HL-60/S4 treated with retinoic acid at 250 ng/mL for 4 days and 3 days (cell line): ENCODE results near the gene PCBP3.

Source experiments
- in situ Hi-C: fragments of 300-500 bp; cut with MboI; formaldehyde crosslinking; loops from 2 replicates; pipeline ENCODE4 v1.7.0; 2022; ENCODE audit warnings: low sequenced_read_pairs

PCBP3 gene

DNA sequence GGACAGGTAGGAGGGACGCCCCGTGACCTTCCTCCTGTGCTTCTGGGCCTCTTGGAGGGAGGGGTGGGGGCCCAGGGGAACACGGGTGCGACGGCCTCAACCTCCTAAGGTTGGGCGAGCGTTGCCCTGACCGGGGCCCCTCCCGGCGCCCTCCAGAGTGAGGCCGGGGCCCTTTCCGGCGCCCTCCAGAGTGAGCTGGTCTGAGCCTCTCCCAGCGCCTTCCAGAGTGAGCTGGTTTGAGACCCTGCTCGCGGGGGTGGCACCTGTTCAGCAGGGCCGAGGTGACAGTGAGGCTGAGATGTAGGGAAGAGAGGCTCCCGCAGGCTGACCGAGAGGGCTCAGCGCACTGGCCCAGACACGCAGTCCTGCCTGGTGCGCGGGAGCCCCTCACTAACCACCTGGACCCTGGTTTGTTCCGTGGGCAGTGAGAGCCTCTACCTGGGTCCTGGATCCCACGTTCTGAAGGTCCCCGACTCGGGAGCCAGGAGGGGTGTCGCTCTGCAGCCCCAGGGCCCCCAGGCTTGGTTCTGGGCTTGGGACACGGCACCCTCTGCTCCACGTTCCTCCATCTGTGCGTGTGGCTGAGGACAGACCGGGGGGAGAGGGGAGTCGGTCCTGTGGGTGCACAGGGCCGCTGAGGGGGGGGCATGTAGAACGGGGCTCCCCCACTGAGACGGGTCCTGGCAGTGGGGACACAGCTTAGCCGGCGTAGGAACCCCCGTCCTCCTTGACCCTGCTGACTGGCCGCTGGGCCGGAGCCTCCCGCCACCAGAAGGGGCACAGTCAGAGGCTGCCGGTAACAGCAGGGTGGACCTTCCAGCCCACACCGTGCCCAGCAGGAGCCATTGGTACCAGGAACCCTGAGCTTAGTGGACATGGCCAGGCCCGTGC is 339.5 kb downstream of the PCBP3 start:
- in situ Hi-C loops: no loop called here

DNA sequence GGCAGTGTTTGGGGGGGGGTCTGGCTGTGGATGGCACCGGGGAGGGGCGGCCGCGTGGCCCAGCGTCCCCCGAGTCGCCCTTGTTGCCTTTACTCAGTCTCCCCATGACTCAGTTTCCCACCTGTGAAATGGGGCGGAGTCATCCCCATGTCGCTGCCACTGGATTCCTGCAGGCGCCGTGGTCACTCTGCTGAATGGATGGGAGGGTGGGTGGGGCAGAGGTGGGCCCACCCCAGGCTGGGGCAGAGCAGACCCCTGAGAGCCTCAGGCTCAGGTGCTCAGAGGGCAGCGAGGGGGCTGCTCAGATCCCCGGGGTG is 340.1 kb downstream of the PCBP3 start:
- in situ Hi-C loops: no loop called here

DNA sequence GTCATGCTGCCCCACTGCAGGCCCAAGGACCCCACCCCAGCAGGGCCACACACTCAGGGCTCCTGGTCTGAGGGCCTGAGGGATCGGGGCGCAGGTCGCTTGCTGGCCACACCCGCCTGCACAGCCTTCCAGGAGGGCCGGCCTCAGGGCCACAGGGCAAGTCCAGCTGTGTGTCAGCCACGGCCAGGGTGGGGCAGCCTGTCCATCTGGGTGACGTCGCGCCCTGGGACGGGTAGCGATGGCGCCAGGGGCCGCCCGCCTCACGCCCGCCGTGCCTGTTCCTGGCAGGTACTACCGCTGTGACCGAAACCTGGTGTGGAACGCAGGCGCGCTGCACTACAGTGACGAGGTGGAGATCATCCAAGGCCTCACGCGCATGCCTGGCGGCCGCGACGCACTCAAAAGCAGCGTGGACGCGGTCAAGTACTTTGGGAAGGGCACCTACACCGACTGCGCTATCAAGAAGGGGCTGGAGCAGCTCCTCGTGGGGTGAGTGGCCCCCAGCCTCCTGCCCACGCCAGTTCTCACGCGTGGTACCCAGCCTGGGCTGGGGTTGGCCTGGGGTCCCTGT is 340.5 kb downstream of the PCBP3 start:
- in situ Hi-C loops: no loop called here

DNA sequence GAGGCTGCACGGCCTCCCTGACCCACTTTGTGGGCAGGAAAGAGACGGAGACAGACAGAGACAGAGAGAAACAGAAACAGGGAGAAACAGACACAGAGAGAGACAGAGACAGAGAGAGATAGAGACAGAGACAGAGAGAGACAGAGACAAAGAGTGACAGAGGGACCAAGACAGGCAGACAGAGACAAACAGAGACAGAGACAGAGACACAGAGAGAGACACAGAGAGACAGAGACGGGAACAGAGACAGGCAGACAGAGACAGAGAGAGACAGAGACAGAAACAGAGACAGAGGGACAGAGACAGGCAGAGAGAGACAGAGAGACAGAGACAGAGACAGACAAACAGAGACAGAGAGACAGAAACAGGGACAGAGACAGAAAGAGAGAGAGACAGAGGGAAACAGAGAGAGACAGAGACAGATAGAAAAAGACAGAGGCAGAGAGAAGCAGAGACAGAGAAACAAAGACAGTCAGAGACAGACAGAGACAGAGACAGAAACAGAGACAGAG is 341.1 kb downstream of the PCBP3 start:
- in situ Hi-C loops: no loop called here

DNA sequence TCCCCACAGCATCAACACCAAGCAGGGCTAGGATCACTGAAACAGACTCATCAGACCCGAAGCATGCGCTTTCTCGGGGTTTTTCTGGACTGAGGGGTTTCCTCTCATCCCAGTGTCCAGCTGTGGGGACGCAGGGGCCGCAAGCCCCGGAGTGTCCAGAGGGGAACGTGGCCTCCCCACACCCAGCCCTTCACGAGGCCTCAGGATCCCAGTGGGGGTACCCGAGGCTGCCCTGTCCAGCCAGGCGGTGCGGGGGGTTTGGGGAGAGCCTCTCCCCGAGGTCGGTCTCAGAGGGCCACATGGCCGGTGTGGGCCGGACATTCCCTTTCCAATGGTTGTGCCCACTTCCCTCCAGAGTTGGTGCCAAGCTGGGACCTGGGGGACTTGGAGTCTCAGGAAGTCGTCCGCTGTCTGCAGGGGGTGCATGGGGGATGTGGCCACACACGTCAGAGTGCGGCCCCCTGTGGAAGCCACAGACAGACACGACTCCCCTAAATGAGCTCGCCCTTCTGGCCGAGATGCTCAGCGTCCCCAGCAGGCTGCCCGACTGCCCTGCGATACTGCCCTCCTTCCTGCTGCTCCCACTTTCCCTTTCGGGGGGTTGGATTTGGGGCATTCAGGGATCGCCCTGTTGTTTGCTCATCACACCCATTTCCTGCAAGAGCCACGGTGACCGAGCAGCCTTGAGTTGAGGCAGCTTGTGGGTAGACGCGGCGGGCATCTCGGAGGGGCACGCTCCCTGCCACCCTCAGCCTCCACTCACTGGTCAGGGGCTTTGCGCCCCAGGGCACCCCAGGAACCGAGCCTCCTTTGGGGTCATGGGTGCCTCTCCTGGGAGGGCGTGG is 342.2 kb downstream of the PCBP3 start:
- in situ Hi-C loops: no loop called here

DNA sequence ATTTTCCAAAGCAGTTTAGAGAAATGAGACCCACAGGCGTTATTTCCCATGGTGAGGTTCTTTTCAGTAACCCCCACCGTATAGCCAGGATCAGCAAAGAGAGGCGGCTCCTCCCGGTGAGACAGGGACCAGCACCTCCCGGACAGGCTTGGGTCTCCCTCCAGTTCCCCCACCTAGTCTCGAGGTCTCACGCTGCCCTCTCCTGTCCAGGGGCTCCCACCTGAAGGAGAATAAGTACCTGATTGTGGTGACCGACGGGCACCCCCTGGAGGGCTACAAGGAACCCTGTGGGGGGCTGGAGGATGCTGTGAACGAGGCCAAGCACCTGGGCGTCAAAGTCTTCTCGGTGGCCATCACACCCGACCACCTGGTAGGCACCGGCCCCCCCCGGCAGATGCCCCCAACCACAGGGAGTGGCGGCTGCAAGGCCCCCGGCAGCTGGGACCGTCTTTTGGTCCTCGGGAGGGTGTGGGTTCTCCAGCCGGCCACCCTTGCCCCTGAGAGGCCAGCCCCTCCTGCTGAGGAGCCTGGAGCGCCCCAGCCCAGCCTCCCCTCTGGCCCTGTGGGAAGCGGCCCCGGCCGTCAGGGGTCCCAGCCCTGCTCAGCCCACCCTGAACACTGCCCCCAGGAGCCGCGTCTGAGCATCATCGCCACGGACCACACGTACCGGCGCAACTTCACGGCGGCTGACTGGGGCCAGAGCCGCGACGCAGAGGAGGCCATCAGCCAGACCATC is 343.0 kb downstream of the PCBP3 start:
- in situ Hi-C loops: no loop called here

DNA sequence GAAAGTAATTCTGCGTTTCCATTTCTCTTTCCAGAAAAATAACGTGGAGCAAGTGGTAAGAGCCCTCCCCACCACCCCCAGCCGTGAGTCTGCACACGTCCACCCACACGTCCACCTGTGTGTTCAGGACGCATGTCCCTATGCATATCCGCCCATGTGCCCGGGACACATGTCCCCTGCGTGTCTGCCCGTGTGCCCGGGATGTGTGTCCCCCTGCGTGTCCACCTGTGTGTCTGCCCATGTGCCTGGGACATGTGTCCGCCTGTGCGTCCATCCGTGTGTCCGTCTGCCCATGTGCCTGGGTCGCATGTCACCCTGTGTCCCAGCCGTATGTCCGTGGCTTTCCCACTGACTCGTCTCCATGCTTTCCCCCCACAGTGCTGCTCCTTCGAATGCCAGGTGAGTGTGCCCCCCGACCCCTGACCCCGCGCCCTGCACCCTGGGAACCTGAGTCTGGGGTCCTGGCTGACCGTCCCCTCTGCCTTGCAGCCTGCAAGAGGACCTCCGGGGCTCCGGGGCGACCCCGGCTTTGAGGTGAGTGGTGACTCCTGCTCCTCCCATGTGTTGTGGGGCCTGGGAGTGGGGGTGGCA is 343.7 kb downstream of the PCBP3 start:
- in situ Hi-C loops: no loop called here

DNA sequence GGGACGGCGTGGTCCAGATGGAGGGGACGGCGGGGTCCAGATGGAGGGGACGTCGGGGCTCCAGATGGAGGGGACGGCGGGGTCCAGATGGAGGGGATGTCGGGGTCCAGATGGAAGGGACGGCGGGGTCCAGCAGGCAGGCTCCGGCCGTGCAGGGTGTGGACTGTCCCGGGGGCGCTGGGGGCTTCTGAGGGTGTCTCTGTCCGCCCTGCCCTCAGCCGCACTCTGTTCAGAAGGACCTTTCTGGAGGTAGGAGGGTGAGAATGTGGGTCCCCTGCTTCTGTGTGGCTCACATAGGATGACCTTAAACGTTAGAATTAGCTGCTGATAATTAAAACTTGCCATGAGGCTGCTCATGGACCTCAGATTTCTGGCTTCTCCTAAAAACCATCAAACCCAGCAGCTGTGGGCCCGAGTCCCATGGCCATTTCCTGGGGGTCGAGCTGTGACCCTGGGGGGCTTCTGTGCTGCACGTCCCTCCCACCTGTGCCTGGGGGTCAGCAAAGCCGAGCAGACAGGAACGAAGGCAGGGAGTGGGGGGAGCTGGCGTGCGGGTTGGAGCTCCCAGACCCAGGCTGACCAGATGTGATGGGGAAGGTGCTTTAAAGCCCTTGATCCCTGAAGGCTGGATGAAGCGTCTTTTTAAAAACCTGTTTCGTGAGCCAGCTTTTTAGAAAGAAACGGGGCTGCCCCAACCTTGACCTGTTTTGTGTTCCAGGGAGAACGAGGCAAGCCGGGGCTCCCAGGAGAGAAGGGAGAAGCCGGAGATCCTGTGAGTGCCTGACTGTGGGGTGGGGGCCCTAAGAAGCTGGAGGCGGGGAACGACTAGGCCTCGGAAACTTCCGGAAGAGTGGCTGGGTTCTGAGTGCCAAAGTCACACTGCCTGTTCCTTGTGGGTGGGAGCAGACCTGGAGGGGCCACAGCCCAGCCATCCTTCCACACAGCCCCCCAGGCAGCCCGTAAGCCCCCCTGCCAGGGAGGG is 345.1 kb downstream of the PCBP3 start:
- in situ Hi-C loops: no loop called here

DNA sequence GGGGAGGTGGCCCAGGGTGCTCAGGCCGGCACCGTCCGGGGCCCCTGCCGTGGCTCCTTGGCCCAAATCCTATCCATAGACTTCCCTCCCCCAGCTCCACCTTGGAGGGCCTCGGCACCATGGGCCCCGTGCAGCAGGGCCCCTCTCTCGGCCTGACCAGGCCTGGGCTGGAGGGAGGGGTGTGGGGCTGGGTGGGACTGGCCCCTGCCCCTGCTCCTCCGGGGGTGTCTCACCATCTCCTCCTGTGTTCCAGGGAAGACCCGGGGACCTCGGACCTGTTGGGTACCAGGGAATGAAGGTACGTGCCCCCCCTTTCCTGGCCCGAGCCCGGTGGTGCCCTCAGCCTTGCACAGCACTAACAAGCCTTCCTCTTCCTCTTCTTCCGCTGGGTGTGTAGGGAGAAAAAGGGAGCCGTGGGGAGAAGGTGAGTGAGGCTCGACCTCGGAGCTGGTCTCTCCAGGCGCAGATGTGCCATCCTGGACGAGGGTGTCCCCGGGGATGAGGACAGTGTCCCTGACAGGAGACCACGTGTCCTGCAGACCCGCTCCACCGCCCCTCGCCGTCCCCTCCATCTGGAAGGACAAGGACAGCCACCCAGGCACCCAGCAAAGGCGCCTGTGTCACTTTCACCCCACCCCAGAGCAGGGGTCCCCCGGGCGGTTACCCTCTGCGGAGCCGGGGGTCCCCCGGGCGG is 346.0 kb downstream of the PCBP3 start:
- in situ Hi-C loops: no loop called here

DNA sequence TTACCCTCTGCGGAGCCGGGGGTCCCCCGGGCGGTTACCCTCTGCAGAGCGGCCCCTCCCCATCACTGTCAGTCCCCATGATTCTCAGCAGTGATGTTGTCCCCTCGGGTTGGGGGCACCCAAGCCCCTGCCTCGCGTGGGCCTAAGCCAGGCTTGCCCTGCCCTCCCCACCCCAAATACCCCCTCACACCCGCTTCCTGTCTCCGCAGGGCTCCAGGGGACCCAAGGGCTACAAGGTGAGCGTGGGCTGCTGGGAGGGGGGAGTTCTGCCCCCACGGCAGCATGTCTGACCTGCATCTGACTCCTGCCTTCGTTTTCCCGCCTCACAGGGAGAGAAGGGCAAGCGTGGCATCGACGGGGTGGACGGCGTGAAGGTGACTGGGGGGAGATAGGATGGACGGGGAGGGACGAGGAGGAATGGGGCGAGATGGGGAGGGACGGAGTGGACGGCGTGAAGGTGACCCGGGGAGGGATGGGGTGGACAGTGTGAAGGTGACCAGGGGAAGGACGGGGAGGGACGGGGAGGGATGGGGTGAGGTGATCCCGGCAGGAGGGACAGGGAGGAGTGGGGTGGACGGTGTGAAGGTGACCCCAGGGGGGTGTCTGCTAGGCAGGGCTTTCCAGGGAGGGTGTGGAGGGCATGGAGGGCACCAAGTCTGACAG is 346.7 kb downstream of the PCBP3 start:
- in situ Hi-C loops: no loop called here

DNA sequence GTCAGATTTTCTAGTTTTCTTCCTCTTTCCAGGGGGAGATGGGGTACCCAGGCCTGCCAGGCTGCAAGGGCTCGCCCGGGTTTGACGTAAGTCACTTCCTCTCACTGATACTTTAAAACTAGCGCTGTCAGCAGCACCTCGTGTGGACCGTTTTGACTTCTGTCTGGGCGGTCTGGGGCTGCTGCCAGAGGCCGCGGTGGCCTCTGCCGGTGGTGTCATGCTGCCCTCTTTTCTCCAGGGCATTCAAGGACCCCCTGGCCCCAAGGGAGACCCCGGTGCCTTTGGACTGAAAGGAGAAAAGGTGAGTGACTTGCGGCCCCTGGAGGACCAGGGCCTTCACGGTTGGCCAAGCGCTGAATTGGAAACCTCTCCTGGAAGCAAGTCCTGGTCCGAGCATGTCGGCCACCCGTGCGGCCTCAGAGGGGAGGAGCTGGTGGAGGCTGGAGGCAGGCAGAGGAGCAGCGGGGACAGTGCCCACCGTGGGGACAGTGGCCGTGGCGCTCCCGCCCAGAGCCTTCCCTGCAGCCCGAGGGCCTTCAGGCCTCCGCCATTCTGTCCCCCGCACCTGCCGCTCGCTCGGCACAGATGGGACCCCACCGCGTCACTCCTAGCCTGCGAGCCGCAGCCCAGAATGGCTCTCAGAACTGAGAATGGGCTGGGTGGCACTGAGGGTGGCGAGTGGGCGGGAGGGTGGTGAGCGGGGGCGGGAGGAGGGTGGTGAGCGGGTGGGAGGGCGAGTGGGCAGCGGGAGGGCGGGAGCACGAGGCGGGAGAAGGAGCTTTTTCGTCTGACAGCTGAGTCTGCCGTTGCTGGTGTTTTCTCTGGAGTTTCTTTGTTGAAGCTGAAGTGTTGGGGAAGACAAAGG is 347.4 kb downstream of the PCBP3 start:
- in situ Hi-C loops: no loop called here

DNA sequence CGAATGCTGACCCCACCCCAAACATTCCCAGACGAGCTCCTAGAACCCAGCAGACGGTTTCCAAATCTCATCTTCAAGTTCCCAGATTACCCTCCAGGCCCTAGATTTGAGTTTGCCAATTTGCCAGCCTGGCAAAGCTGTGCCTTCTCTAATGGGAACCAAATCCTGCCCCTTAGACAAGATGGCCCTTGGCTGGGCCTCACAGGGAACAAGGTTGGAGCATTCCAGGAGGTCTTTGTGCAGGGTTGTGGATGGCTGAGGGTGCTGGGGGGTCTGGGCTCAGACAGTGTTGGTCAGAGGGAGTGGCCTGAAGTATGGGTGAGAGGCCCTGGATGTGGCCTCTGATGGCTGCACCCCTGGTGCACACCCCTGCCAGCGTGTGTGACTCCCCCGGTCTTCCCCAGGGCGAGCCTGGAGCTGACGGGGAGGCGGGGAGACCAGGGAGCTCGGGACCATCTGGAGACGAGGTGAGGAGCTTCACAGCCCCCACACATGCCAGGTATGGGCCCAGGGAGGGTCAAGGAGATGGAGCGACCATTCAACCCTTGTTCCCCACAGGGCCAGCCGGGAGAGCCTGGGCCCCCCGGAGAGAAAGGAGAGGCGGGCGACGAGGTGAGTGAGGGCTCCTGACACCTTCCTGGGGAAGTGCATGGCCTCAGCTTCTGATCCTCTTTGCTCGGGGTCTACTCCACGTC is 348.2 kb downstream of the PCBP3 start:
- in situ Hi-C loops: no loop called here
